Prostate gland (tissue), 2 donors: ENCODE measurements around the gene TPPP2.

ENCODE experiments used
- POLR2A ChIP-seq: fragments of 450-650 bp; IDR thresholded peaks from one replicate; pipeline ENCODE4 v1.6.1; 2016; ENCODE audit warnings: antibody characterized with exemption, mild to moderate bottlenecking
- POLR2AphosphoS5 ChIP-seq: sonication (generic); formaldehyde crosslinking; IDR thresholded peaks from one replicate; pipeline ENCODE4 v1.6.1; 2017; ENCODE audit warnings: antibody characterized with exemption
- TF ChIP-seq, protein P1 (sequence below), 4 experiments: fragments of 200-600 bp in 2 of 4; fragments of 450-650 bp in 2 of 4; sonication (generic) in 2 of 4; IDR thresholded peaks; 1 replicate in 3 of 4; 2 replicates in 1 of 4; pipeline ENCODE4 v1.5.1; 2016 to 2019; ENCODE audit warnings: antibody characterized with exemption in 4 of 4, mild to moderate bottlenecking in 2 of 4, moderate library complexity in 2 of 4

DNA sequence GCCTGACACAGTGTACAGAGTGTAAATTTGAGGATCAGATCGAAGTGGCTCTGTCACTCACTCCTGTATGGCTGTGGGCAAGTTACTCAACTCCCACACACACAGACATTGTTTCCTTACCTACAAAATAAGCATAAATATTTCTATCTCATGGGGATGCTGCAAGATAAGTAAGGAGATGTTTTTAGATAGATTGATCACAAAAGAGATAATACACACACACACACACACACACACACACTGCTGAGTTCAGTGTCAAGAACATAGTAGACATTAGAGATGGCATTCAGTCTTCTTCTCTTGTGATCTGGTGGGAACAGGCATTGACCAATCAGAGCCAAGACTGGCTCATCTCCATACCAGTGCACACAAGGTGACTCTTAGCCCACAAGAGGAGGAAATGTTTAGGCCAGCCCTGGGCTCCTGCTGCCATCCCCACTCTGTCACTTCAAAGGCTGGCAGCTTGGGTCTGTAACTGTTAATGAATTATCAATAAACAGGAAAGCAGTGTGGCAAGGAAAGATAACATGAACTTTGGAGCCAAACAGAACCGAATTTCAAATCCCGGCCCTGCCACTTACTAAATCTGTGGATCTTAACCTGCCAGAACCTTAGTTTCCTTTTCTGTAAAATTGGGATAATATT lies 24.2 kb downstream of the TPPP2 start:
- TF ChIP-seq, protein P1, sequence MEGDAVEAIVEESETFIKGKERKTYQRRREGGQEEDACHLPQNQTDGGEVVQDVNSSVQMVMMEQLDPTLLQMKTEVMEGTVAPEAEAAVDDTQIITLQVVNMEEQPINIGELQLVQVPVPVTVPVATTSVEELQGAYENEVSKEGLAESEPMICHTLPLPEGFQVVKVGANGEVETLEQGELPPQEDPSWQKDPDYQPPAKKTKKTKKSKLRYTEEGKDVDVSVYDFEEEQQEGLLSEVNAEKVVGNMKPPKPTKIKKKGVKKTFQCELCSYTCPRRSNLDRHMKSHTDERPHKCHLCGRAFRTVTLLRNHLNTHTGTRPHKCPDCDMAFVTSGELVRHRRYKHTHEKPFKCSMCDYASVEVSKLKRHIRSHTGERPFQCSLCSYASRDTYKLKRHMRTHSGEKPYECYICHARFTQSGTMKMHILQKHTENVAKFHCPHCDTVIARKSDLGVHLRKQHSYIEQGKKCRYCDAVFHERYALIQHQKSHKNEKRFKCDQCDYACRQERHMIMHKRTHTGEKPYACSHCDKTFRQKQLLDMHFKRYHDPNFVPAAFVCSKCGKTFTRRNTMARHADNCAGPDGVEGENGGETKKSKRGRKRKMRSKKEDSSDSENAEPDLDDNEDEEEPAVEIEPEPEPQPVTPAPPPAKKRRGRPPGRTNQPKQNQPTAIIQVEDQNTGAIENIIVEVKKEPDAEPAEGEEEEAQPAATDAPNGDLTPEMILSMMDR (IDR thresholded peaks at IDR 0.05) = no peak
- no peak for TF ChIP-seq POLR2AphosphoS5
- no peak for TF ChIP-seq POLR2A
